Measurements from ENCODE around the gene YTHDC1. TPM values are rescaled to one million over a fixed set of nuclear protein-coding genes. Genes with fewer than 3 reads are reported as not detected.

The YTHDC1 gene
- total RNA-seq, 1 donor from 2014 or later = 41.2 TPM

GRCh38 chr4:68359508-68359907 is 9.6 kb upstream of the YTHDC1 start:
- no peak for DNase-seq (ENCODE audit: low spot score)

- DNase-seq (ENCODE audit: low spot score) = no peak
These were observed 9.1 kb upstream of the YTHDC1 start for GRCh38 chr4:68358988-68359387.

- no peak for DNase-seq (ENCODE audit: low spot score)
These were observed 2.9 kb upstream of the YTHDC1 start for GRCh38 chr4:68352791-68353190.

GRCh38 chr4:68349279-68349648 is 626 bp downstream of the YTHDC1 start:
- DNase-seq (ENCODE audit: low spot score) = peak; percentile 50

- DNase-seq (ENCODE audit: low spot score) = peak; percentile 12
These were observed 1.3 kb downstream of the YTHDC1 start for GRCh38 chr4:68348577-68348976.

GRCh38 chr4:68347845-68348244 is 2.0 kb downstream of the YTHDC1 start:
- no peak for DNase-seq (ENCODE audit: low spot score)

GRCh38 chr4:68346461-68346860 is 3.4 kb downstream of the YTHDC1 start:
- DNase-seq (ENCODE audit: low spot score) = no peak

- DNase-seq (ENCODE audit: low spot score) = no peak
These were observed 5.1 kb downstream of the YTHDC1 start for GRCh38 chr4:68344785-68345184.

- DNase-seq (ENCODE audit: low spot score) = no peak
These were observed 5.8 kb downstream of the YTHDC1 start for GRCh38 chr4:68344049-68344448.

GRCh38 chr4:68342134-68342533 is 7.8 kb downstream of the YTHDC1 start:
- peak; percentile 40 for DNase-seq (ENCODE audit: low spot score)

GRCh38 chr4:68338625-68339024 is 11.3 kb downstream of the YTHDC1 start:
- no peak for DNase-seq (ENCODE audit: low spot score)

- no peak for DNase-seq (ENCODE audit: low spot score)
These were observed 12.4 kb downstream of the YTHDC1 start for GRCh38 chr4:68337522-68337921.

GRCh38 chr4:68337004-68337403 is 12.9 kb downstream of the YTHDC1 start:
- no peak for DNase-seq (ENCODE audit: low spot score)

GRCh38 chr4:68336530-68336929 is 13.4 kb downstream of the YTHDC1 start:
- DNase-seq (ENCODE audit: low spot score) = no peak

GRCh38 chr4:68326141-68326540 is 23.7 kb downstream of the YTHDC1 start:
- peak; percentile 26 for DNase-seq (ENCODE audit: low spot score)

- no peak for DNase-seq (ENCODE audit: low spot score)
These were observed 25.2 kb downstream of the YTHDC1 start for GRCh38 chr4:68324519-68325262.

GRCh38 chr4:68319040-68319439 is 30.9 kb downstream of the YTHDC1 start:
- DNase-seq (ENCODE audit: low spot score) = no peak

- no peak for DNase-seq (ENCODE audit: low spot score)
These were observed 33.5 kb downstream of the YTHDC1 start for GRCh38 chr4:68316193-68316969.

- no peak for DNase-seq (ENCODE audit: low spot score)
These were observed 39.1 kb downstream of the YTHDC1 start for GRCh38 chr4:68310651-68311247.

- DNase-seq (ENCODE audit: low spot score) = no peak
These were observed 45.2 kb downstream of the YTHDC1 start for GRCh38 chr4:68304731-68305130.

GRCh38 chr4:68299492-68300457 is 50.1 kb downstream of the YTHDC1 start:
- DNase-seq (ENCODE audit: low spot score) = no peak

GRCh38 chr4:68297137-68297536 is 52.8 kb downstream of the YTHDC1 start:
- DNase-seq (ENCODE audit: low spot score) = no peak
